Measurements from ENCODE around the gene ARHGEF16. TPM values are rescaled to one million over a fixed set of nuclear protein-coding genes. Genes with fewer than 3 reads are reported as not detected.

ARHGEF16 gene
- total and polyA plus RNA-seq, 2 donors (not counting 1 experiment from before 2014, with no cell fraction given): 0.13 to 0.22 TPM

- DNase-seq (no peak), ATAC-seq (ENCODE audit: low read depth) (no peak)
- Histone ChIP-seq H2AFZ (ENCODE audit: insufficient read depth, low read depth, low read length, poor library complexity, severe bottlenecking) (no peak overlapping the region), H3K9ac (ENCODE audit: low read length) (no peak overlapping the region), H3K36me3 (replicated peaks in 1 of 2; ENCODE audit: control extremely low read depth in 1 of 2, control insufficient read depth in 1 of 2, extremely low read depth in 1 of 2, insufficient read depth in 2 of 2, low read length in 1 of 2) (no peaks in the 10 kb centered on the region), H3K27me3 (replicated peaks in 1 of 4; ENCODE audit: control extremely low read depth in 1 of 4, control insufficient read depth in 3 of 4, insufficient read depth in 4 of 4, low read length in 3 of 4) (no peaks in the 10 kb centered on the region), H3K27ac (ENCODE audit: low read length in 2 of 2) (no peak overlapping the region), H3K9me3 (ENCODE audit: control extremely low read depth in 1 of 3, control insufficient read depth in 2 of 3, insufficient read depth in 1 of 3, low read length in 2 of 3) (peaks cover 0 to 37% (median 4%) of the 10 kb centered on the region in 3 donors), H3K79me2 (ENCODE audit: control insufficient read depth, insufficient read depth, low read length) (no peaks in the 10 kb centered on the region), H3K4me3 (ENCODE audit: control extremely low read depth in 1 of 5, extremely low read depth in 1 of 5, insufficient read depth in 1 of 5, low read depth in 2 of 5, low read length in 4 of 5) (no peak overlapping the region), H3K4me1 (ENCODE audit: control insufficient read depth in 2 of 2, insufficient read depth in 2 of 2, low read length in 2 of 2) (no peaks in the 10 kb centered on the region), H3K4me2 (replicated peaks; ENCODE audit: low read depth, low read length, poor library complexity, severe bottlenecking) (no peak overlapping the region), H4K20me1 (ENCODE audit: control insufficient read depth, insufficient read depth, low read length, poor library complexity, severe bottlenecking) (no peaks in the 10 kb centered on the region)
- Mint-ChIP-seq H3K27ac (no peak overlapping the region), H3K4me1 (no peaks in the 10 kb centered on the region), H3K4me3 (no peak overlapping the region), H3K9me3 (ENCODE audit: insufficient read depth) (peaks cover 2% of the 10 kb centered on the region), H3K27me3 (peaks cover 7% of the 10 kb centered on the region)
- WGBS (ENCODE audit: insufficient coverage): 93% methylated on average over 38 of the region's 39 CpGs
- intact Hi-C loops (cut with micrococcal nuclease): no loop called here
- POLR2A ChIA-PET: no interaction called here
- TF ChIP-seq EZH2 (IDR thresholded peaks at IDR 0.05; ENCODE audit: borderline replicate concordance, insufficient read depth, low read depth, low read length, poor library complexity, severe bottlenecking) (no peak), CTCF (IDR thresholded peaks at IDR 0.05) (no peak)
- CTCF ChIA-PET: no interaction called here
Measured at GRCh38 chr1:3415260-3416090, 39.0 kb upstream of the ARHGEF16 start.

GRCh38 chr1:3417082-3417739, 37.3 kb upstream of the ARHGEF16 start:
- no peak overlapping the region for H3K4me3 Mint-ChIP-seq
- 91% methylated on average over 4 of the region's 6 CpGs for WGBS (ENCODE audit: insufficient coverage)

More at GRCh38 chr1:3417082-3417739, 37.3 kb upstream of the ARHGEF16 start:
- Histone ChIP-seq H3K9ac (ENCODE audit: low read length) (no peak overlapping the region), H3K27me3 (replicated peaks in 1 of 4; ENCODE audit: control extremely low read depth in 1 of 4, control insufficient read depth in 3 of 4, insufficient read depth in 4 of 4, low read length in 3 of 4) (peaks cover 0 to 3% (median 0%) of the 10 kb centered on the region in 4 experiments), H3K27ac (ENCODE audit: low read length in 2 of 2) (no peak overlapping the region), H3K79me2 (ENCODE audit: control insufficient read depth, insufficient read depth, low read length) (no peaks in the 10 kb centered on the region), H2AFZ (ENCODE audit: insufficient read depth, low read depth, low read length, poor library complexity, severe bottlenecking) (no peak overlapping the region), H3K4me2 (replicated peaks; ENCODE audit: low read depth, low read length, poor library complexity, severe bottlenecking) (no peak overlapping the region), H3K4me1 (ENCODE audit: control insufficient read depth in 2 of 2, insufficient read depth in 2 of 2, low read length in 2 of 2) (no peaks in the 10 kb centered on the region), H3K9me3 (ENCODE audit: control extremely low read depth in 1 of 3, control insufficient read depth in 2 of 3, insufficient read depth in 1 of 3, low read length in 2 of 3) (peaks cover 0 to 37% (median 4%) of the 10 kb centered on the region in 3 donors), H3K36me3 (replicated peaks in 1 of 2; ENCODE audit: control extremely low read depth in 1 of 2, control insufficient read depth in 1 of 2, extremely low read depth in 1 of 2, insufficient read depth in 2 of 2, low read length in 1 of 2) (no peaks in the 10 kb centered on the region), H4K20me1 (ENCODE audit: control insufficient read depth, insufficient read depth, low read length, poor library complexity, severe bottlenecking) (no peaks in the 10 kb centered on the region), H3K4me3 (ENCODE audit: control extremely low read depth in 1 of 5, extremely low read depth in 1 of 5, insufficient read depth in 1 of 5, low read depth in 2 of 5, low read length in 4 of 5) (no peak overlapping the region)
- ChIA-PET POLR2A (no interaction called here), CTCF (no interaction called here)
- intact Hi-C loops (cut with micrococcal nuclease): no loop called here
- DNase-seq (no peak), ATAC-seq (ENCODE audit: low read depth) (no peak)
- Mint-ChIP-seq H3K9me3 (ENCODE audit: insufficient read depth) (peaks cover 2% of the 10 kb centered on the region), H3K4me1 (no peaks in the 10 kb centered on the region), H3K27ac (no peak overlapping the region), H3K27me3 (peaks cover 15% of the 10 kb centered on the region)
- no peak for TF ChIP-seq CTCF (IDR thresholded peaks at IDR 0.05)
- no peak for TF ChIP-seq EZH2 (IDR thresholded peaks at IDR 0.05; ENCODE audit: borderline replicate concordance, insufficient read depth, low read depth, low read length, poor library complexity, severe bottlenecking)
